H1 (cell line): ENCODE results near the gene CDH18. TPM values are rescaled to one million over a fixed set of nuclear protein-coding genes. Genes with fewer than 3 reads are reported as not detected.

Source experiments
- CTCF ChIA-PET: fragments of 300-600 bp; sonication (Branson Sonifier 250); formaldehyde crosslinking; loops from one replicate; lab custom pipeline; 2021; ENCODE audit not compliant: partially characterized antibody; lab: Charles Lee
- POLR2A ChIA-PET: fragments of 300-600 bp; sonication (Branson Sonifier 250); formaldehyde crosslinking; loops from one replicate; lab custom pipeline; 2021; ENCODE audit warnings: inconsistent platforms; ENCODE audit not compliant: partially characterized antibody; lab: Charles Lee
- DNase-seq, 2 experiments: peaks; one replicate each; pipeline versions ENCODE4 v3.0.0 to v3.0.0-alpha.2; 2010 to 2022; ENCODE audit warnings: low spot score in 2 of 2, low read depth in 1 of 2, mixed read lengths in 1 of 2
- FAIRE-seq: peaks from 2 replicates; lab custom pipeline; 2011; peaks lifted over from hg19 to GRCh38; lab: Jason Lieb, UNC
- H2AFZ ChIP-seq: 2 replicates; pipeline ENCODE4 v1.8.1; 2012; ENCODE audit warnings: low read length, inconsistent platforms
- H2AK5ac ChIP-seq: 2 replicates; pipeline ENCODE4 v1.6.1; 2013; ENCODE audit warnings: low read depth, low read length
- H2BK120ac ChIP-seq: replicated peaks from 2 replicates; pipeline ENCODE3; 2013; ENCODE audit warnings: low read depth, low read length, inconsistent platforms
- H2BK12ac ChIP-seq: 2 replicates; pipeline ENCODE4 v1.6.1; 2013; ENCODE audit warnings: low read depth, low read length
- H2BK15ac ChIP-seq: 2 replicates; pipeline ENCODE4 v1.6.1; 2013; ENCODE audit warnings: low read length
- H2BK20ac ChIP-seq: 2 replicates; pipeline ENCODE4 v1.6.1; 2013; ENCODE audit warnings: low read length
- H2BK5ac ChIP-seq: 2 replicates; pipeline ENCODE4 v1.6.1; 2013; ENCODE audit warnings: low read depth, low read length
- H3K14ac ChIP-seq: 2 replicates; pipeline ENCODE4 v1.6.1; 2013; ENCODE audit warnings: inconsistent platforms; ENCODE audit not compliant: insufficient read length
- H3K18ac ChIP-seq: 2 replicates; pipeline ENCODE4 v1.6.1; 2013; ENCODE audit warnings: low read length; ENCODE audit errors: extremely low read depth
- H3K23ac ChIP-seq: 2 replicates; pipeline ENCODE4 v1.6.1; 2013; ENCODE audit warnings: inconsistent platforms; ENCODE audit not compliant: insufficient read length
- H3K23me2 ChIP-seq: 2 replicates; pipeline ENCODE4 v1.6.1; 2013; ENCODE audit warnings: low read depth, low read length
- H3K27ac ChIP-seq: 2 replicates; pipeline ENCODE4 v1.6.1; 2011; ENCODE audit warnings: low read depth, low read length, inconsistent platforms
- H3K27me3 ChIP-seq, 4 experiments: replicated peaks in 1 of 4; 1 replicate in 1 of 4; 2 replicates in 3 of 4; pipeline versions ENCODE4 v1.6.1 to v1.8.1; 2011 to 2013; ENCODE audit warnings: low read length in 3 of 4, mild to moderate bottlenecking in 3 of 4, inconsistent platforms in 2 of 4, mixed read lengths in 2 of 4, moderate library complexity in 1 of 4; ENCODE audit not compliant: control insufficient read depth in 3 of 4, insufficient read depth in 3 of 4; ENCODE audit errors: extremely low read depth in 1 of 4
- H3K36me3 ChIP-seq, 4 experiments: 2 replicates each; pipeline versions ENCODE4 v1.6.1 to v1.8.1; 2011 to 2013; ENCODE audit warnings: mild to moderate bottlenecking in 4 of 4, low read length in 3 of 4, moderate library complexity in 2 of 4, control low read depth in 1 of 4, inconsistent platforms in 1 of 4; ENCODE audit not compliant: insufficient read depth in 4 of 4, control insufficient read depth in 2 of 4
- H3K4ac ChIP-seq: replicated peaks from 2 replicates; pipeline ENCODE3; 2013; ENCODE audit warnings: low read length, low read depth, mixed read lengths, inconsistent platforms; ENCODE audit not compliant: insufficient read length
- H3K4me1 ChIP-seq, 4 experiments: replicated peaks in 1 of 4; 1 replicate in 1 of 4; 2 replicates in 3 of 4; pipeline versions ENCODE4 v1.6.1 to v1.8.1; 2011 to 2013; ENCODE audit warnings: low read length in 3 of 4, inconsistent platforms in 2 of 4, mixed read lengths in 1 of 4; ENCODE audit not compliant: insufficient read depth in 4 of 4, control insufficient read depth in 3 of 4
- H3K4me2 ChIP-seq, 2 experiments: 2 replicates each; pipeline versions ENCODE4 v1.6.1 to v1.8.1; 2011 to 2013; ENCODE audit warnings: low read depth in 2 of 2, low read length in 2 of 2, control low read depth in 1 of 2, inconsistent platforms in 1 of 2, mild to moderate bottlenecking in 1 of 2; ENCODE audit not compliant: insufficient read depth in 1 of 2
- H3K4me3 ChIP-seq, 4 experiments: fragments of 200-600, 300-600 bp in 1 of 4; sonication (generic), shearing (Covaris generic), sonication (Bioruptor Twin) in 1 of 4; 2 replicates each; pipeline versions ENCODE4 v1.5.1 to v1.8.1; 2011 to 2016; ENCODE audit warnings: low read length in 4 of 4, low read depth in 3 of 4, control low read depth in 2 of 4, inconsistent platforms in 2 of 4, mild to moderate bottlenecking in 2 of 4, mixed read lengths in 1 of 4, moderate library complexity in 1 of 4; ENCODE audit not compliant: insufficient read depth in 2 of 4; ENCODE audit errors: extremely low read depth in 1 of 4
- H3K56ac ChIP-seq: replicated peaks from 2 replicates; pipeline ENCODE3; 2013; ENCODE audit warnings: low read depth, mild to moderate bottlenecking, mixed read lengths, low read length, inconsistent platforms; ENCODE audit not compliant: insufficient read length
- H3K79me1 ChIP-seq: 2 replicates; pipeline ENCODE4 v1.6.1; 2013; ENCODE audit warnings: low read depth, low read length, control low read depth
- H3K79me2 ChIP-seq, 2 experiments: 2 replicates each; pipeline versions ENCODE4 v1.6.1 to v1.8.1; 2012 to 2013; ENCODE audit warnings: low read length in 2 of 2, mild to moderate bottlenecking in 2 of 2, inconsistent platforms in 1 of 2; ENCODE audit not compliant: insufficient read depth in 2 of 2, control insufficient read depth in 1 of 2
- H3K9ac ChIP-seq, 4 experiments: replicated peaks in 1 of 4; 1 replicate in 1 of 4; 2 replicates in 3 of 4; pipeline versions ENCODE4 v1.6.1 to v1.8.1; 2011 to 2013; ENCODE audit warnings: low read depth in 3 of 4, low read length in 3 of 4, control low read depth in 2 of 4, mild to moderate bottlenecking in 2 of 4, moderate library complexity in 2 of 4, inconsistent platforms in 1 of 4; ENCODE audit errors: extremely low read depth in 1 of 4
- H3K9me3 ChIP-seq, 2 experiments: 2 replicates each; pipeline versions ENCODE4 v1.6.1 to v1.8.1; 2012 to 2013; ENCODE audit warnings: mild to moderate bottlenecking in 2 of 2, moderate library complexity in 2 of 2, control low read depth in 1 of 2, inconsistent platforms in 1 of 2, low read depth in 1 of 2, low read length in 1 of 2, mixed read lengths in 1 of 2; ENCODE audit not compliant: insufficient read depth in 2 of 2
- H4K20me1 ChIP-seq, 2 experiments: replicated peaks in 1 of 2; 2 replicates each; pipeline versions ENCODE3 to v1.8.1; 2011 to 2013; ENCODE audit warnings: inconsistent platforms in 2 of 2, low read length in 2 of 2, mild to moderate bottlenecking in 1 of 2; ENCODE audit not compliant: insufficient read depth in 2 of 2, control insufficient read depth in 1 of 2
- H4K5ac ChIP-seq: 2 replicates; pipeline ENCODE4 v1.6.1; 2013; ENCODE audit warnings: low read length, low read depth, mixed read lengths, inconsistent platforms; ENCODE audit not compliant: insufficient read length
- H4K8ac ChIP-seq: 2 replicates; pipeline ENCODE4 v1.8.0; 2013; ENCODE audit warnings: mild to moderate bottlenecking, moderate library complexity, low read length, inconsistent platforms; ENCODE audit not compliant: insufficient read depth; ENCODE audit errors: extremely low read depth
- H4K91ac ChIP-seq: replicated peaks from 2 replicates; pipeline ENCODE3; 2013; ENCODE audit warnings: low read length, mixed read lengths, inconsistent platforms; ENCODE audit not compliant: insufficient read length
- KDM4A ChIP-seq: IDR thresholded peaks from one replicate; pipeline ENCODE4 v1.7.1; 2012; ENCODE audit warnings: low read depth, mild to moderate bottlenecking, moderate library complexity, low read length, inconsistent platforms; ENCODE audit not compliant: severe bottlenecking
- WGBS, 2 experiments: shearing (Covaris generic) in 1 of 2; methylation state at CpG; one replicate each; pipeline versions ENCODE4 v1.1.6 to v1.1.7; 2013 to 2015; ENCODE audit warnings: low lambda C conversion rate in 2 of 2, mixed read lengths in 2 of 2, inconsistent platforms in 1 of 2, low coverage in 1 of 2, missing lambda C conversion rate in 1 of 2; ENCODE audit not compliant: insufficient replicate concordance in 2 of 2, insufficient coverage in 1 of 2, insufficient read length in 1 of 2; ENCODE audit errors: extremely low coverage in 1 of 2, missing lambda C conversion rate in 1 of 2; 5-methylcytosine and 5-hydroxymethylcytosine counted together
- polyA plus RNA-seq, 7 experiments: library from polyadenylated mRNA; depleted of rRNA in 3 of 7; stranded (reverse) in 5 of 7; unstranded in 2 of 7; fragments of >200 nt in 5 of 7; fragments of 200-250 nt in 2 of 7; gene quantifications; 1 replicate in 5 of 7; 2 replicates in 1 of 7; 4 replicates in 1 of 7; pipeline versions ENCODE4 v1.2.1 to v1.2.3, GENCODE V29; 2011 to 2013; ENCODE audit warnings: missing spikeins in 2 of 7, mixed read lengths in 2 of 7
- total RNA-seq: library from RNA; stranded (reverse); fragmentation: NEBNext Ultra II Directional; extraction: Animal tissue kit (Norgen Biotek cat#: 25700); gene quantifications from 2 replicates; pipeline ENCODE4 v1.2.1, GENCODE V29; 2021

Gene CDH18
- total and polyA plus RNA-seq, 2 of the 8 experiments (the other 6 are each of a cell fraction or from before 2014, with no cell fraction given), result 0.30 to 0.32 TPM

DNA sequence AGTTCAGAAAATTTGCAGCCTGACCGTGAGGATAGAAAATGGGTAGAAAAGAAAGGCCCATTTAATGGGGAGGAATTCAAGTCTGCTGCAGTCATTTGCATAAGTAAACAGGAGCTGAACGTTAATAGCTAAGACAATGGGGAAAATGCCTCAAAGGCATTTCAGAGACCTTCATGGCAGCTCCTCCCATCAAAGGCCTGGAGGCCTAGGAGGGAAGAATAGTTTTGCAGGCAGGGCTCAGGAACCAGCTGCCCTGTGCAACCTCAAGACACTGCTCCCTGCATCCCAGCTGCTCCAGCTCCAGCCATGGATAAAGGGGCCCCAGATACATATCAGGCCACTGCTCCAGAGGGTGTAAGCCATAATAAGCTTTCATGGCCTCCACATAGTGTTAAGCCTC lies 32.2 kb upstream of the CDH18 start:
- Histone ChIP-seq H4K8ac (no peak overlapping the region), H3K27me3 (no peaks in the 10 kb centered on the region), H3K23me2 (no peaks in the 10 kb centered on the region), H2BK12ac (no peak overlapping the region), H3K14ac (no peak overlapping the region), H3K9me3 (peaks cover 10 to 15% of the 10 kb centered on the region in 2 experiments; a peak in 3 of 4 replicates), H3K79me1 (no peaks in the 10 kb centered on the region), H2AK5ac (no peak overlapping the region), H3K18ac (no peak overlapping the region), H3K4me1 (no peaks in the 10 kb centered on the region), H3K36me3 (peaks cover 0 to 5% (median 2%) of the 10 kb centered on the region in 4 experiments; a peak in 2 of 8 replicates)
- no peak for FAIRE-seq
- ChIA-PET CTCF (no interaction called here), POLR2A (no interaction called here)
- no peak for TF ChIP-seq KDM4A
- TF ChIP-seq, all 59 proteins: peak for 0
- WGBS, 2 experiments, result 67% methylated on average over 2 of the region's 2 CpGs; no CpG with 5 or more reads in 1 of the 2 experiments
- H3K9ac ChIP-seq, result no peak overlapping the region
- H3K79me2 ChIP-seq, result no peaks in the 10 kb centered on the region
- H3K27ac ChIP-seq, result no peak overlapping the region
- H3K23ac ChIP-seq, result no peak overlapping the region
- H4K5ac ChIP-seq, result no peak overlapping the region
- H2BK120ac ChIP-seq, result no peak overlapping the region
- no peak overlapping the region for H3K4me2 ChIP-seq
- H2BK5ac ChIP-seq, result no peak overlapping the region
- no peaks in the 10 kb centered on the region for H4K20me1 ChIP-seq
- no peak overlapping the region for H3K56ac ChIP-seq
- no peak overlapping the region for H3K4ac ChIP-seq
- no peak overlapping the region for H2BK20ac ChIP-seq
- no peak overlapping the region for H2AFZ ChIP-seq
- no peak overlapping the region for H2BK15ac ChIP-seq
- DNase-seq, result no peak
- no peak overlapping the region for H4K91ac ChIP-seq
- H3K4me3 ChIP-seq, result no peak overlapping the region
